MM.1S (cell line): Measurements from ENCODE around the gene RNPEP.

Experiments
- DNase-seq: peaks from one replicate; pipeline ENCODE4 v3.0.0-alpha.2; 2015
- H2AFZ ChIP-seq: fragments of 300-600 bp; sonication (generic); 2 replicates; pipeline ENCODE4 v1.6.0; 2016; ENCODE audit warnings: antibody characterized with exemption, low read length
- H3F3A ChIP-seq: fragments of 300-600 bp; sonication (generic); 2 replicates; pipeline ENCODE4 v1.6.1; 2016; ENCODE audit warnings: mild to moderate bottlenecking, antibody characterized with exemption, low read length, moderate library complexity, mixed read lengths; ENCODE audit not compliant: insufficient read depth
- H3K27ac ChIP-seq: fragments of 300-600 bp; sonication (generic); 2 replicates; pipeline ENCODE4 v1.5.1; 2016; ENCODE audit warnings: mild to moderate bottlenecking, low read length
- H3K27me3 ChIP-seq: fragments of 300-600 bp; sonication (generic); replicated peaks from 2 replicates; pipeline ENCODE4 v1.6.0; 2016; ENCODE audit warnings: low read length; ENCODE audit not compliant: insufficient read depth
- H3K36me3 ChIP-seq: fragments of 300-600 bp; sonication (generic); replicated peaks from 2 replicates; pipeline ENCODE4 v1.6.1; 2016; ENCODE audit warnings: mild to moderate bottlenecking, low read length, mixed read lengths; ENCODE audit not compliant: insufficient read depth
- H3K4me1 ChIP-seq: fragments of 300-600 bp; sonication (generic); 2 replicates; pipeline ENCODE4 v1.6.1; 2016; ENCODE audit warnings: low read length, mixed read lengths
- H3K4me2 ChIP-seq: fragments of 300-600 bp; sonication (generic); 2 replicates; pipeline ENCODE4 v1.6.0; 2016; ENCODE audit warnings: low read depth, low read length
- H3K4me3 ChIP-seq: fragments of 300-600 bp; sonication (generic); 2 replicates; pipeline ENCODE4 v1.5.1; 2016; ENCODE audit warnings: low read length, mixed read lengths
- H3K79me2 ChIP-seq: fragments of 300-600 bp; sonication (generic); 2 replicates; pipeline ENCODE4 v1.6.1; 2016; ENCODE audit warnings: mixed run types, low read length, mixed read lengths
- H3K9ac ChIP-seq: fragments of 300-600 bp; sonication (generic); 2 replicates; pipeline ENCODE4 v1.6.1; 2016; ENCODE audit warnings: low read length, mixed read lengths
- H3K9me2 ChIP-seq: fragments of 300-600 bp; sonication (generic); replicated peaks from 2 replicates; pipeline ENCODE4 v1.6.1; 2016; ENCODE audit warnings: mild to moderate bottlenecking, low read length, mixed read lengths; ENCODE audit not compliant: insufficient read depth
- H3K9me3 ChIP-seq: fragments of 300-600 bp; sonication (generic); replicated peaks from 2 replicates; pipeline ENCODE4 v1.6.1; 2016; ENCODE audit warnings: mild to moderate bottlenecking, low read length, mixed read lengths; ENCODE audit not compliant: insufficient read depth
- H4K20me1 ChIP-seq: fragments of 300-600 bp; sonication (generic); 2 replicates; pipeline ENCODE4 v1.6.1; 2016; ENCODE audit warnings: mild to moderate bottlenecking, low read length, moderate library complexity, mixed read lengths; ENCODE audit not compliant: insufficient read depth
- CTCF ChIP-seq: fragments of 300-600 bp; sonication (generic); IDR thresholded peaks from 2 replicates; pipeline ENCODE4 v1.5.1; 2016; ENCODE audit warnings: antibody characterized with exemption, low read length, mixed read lengths
- EZH2 ChIP-seq: fragments of 300-600 bp; sonication (generic); optimal IDR thresholded peaks from 2 replicates; pipeline ENCODE3; 2017; ENCODE audit warnings: low read depth, mild to moderate bottlenecking, antibody characterized with exemption, low read length, mixed read lengths
- EZH2phosphoT487 ChIP-seq: fragments of 300-600 bp; sonication (generic); IDR thresholded peaks from 2 replicates; pipeline ENCODE4 v1.6.1; 2018; ENCODE audit warnings: antibody characterized with exemption, low read length

RNPEP gene

GRCh38 chr1:202037706-202038296, 55.4 kb downstream of the RNPEP start:
- H3K27ac ChIP-seq = no peak overlapping the region
- no peaks in the 10 kb centered on the region for H3K9me2 ChIP-seq
- TF ChIP-seq EZH2 (no peak), EZH2phosphoT487 (no peak), CTCF (no peak)
- H3K4me1 ChIP-seq = peaks cover 4% of the 10 kb centered on the region
- H4K20me1 ChIP-seq = no peaks in the 10 kb centered on the region
- H3K36me3 ChIP-seq = no peaks in the 10 kb centered on the region
- no peak for DNase-seq
- no peaks in the 10 kb centered on the region for H3K9me3 ChIP-seq
- no peaks in the 10 kb centered on the region for H3K27me3 ChIP-seq
- no peaks in the 10 kb centered on the region for H3F3A ChIP-seq
- H2AFZ ChIP-seq = no peak overlapping the region
- H3K4me3 ChIP-seq = no peak overlapping the region
- H3K9ac ChIP-seq = no peak overlapping the region
- no peak overlapping the region for H3K4me2 ChIP-seq
- no peaks in the 10 kb centered on the region for H3K79me2 ChIP-seq

- H3K4me2 ChIP-seq = no peak overlapping the region
- peak; percentile 50 for DNase-seq
- H3K4me3 ChIP-seq = no peak overlapping the region
- no peak overlapping the region for H2AFZ ChIP-seq
- H3K9me3 ChIP-seq = no peaks in the 10 kb centered on the region
- H3K4me1 ChIP-seq = peaks cover 4% of the 10 kb centered on the region
- no peaks in the 10 kb centered on the region for H3K79me2 ChIP-seq
- H3F3A ChIP-seq = no peaks in the 10 kb centered on the region
- no peaks in the 10 kb centered on the region for H3K36me3 ChIP-seq
- TF ChIP-seq EZH2phosphoT487 (no peak), EZH2 (no peak), CTCF (no peak)
- H3K27me3 ChIP-seq = no peaks in the 10 kb centered on the region
- no peaks in the 10 kb centered on the region for H4K20me1 ChIP-seq
- no peak overlapping the region for H3K27ac ChIP-seq
- H3K9ac ChIP-seq = no peak overlapping the region
- no peaks in the 10 kb centered on the region for H3K9me2 ChIP-seq
Observed at GRCh38 chr1:202038688-202039346, 56.4 kb downstream of the RNPEP start.

GRCh38 chr1:202045705-202046104, 63.3 kb downstream of the RNPEP start:
- no peak for DNase-seq
- H2AFZ ChIP-seq = no peak overlapping the region
- no peak overlapping the region for H3K9ac ChIP-seq
- no peak overlapping the region for H3K27ac ChIP-seq
- H4K20me1 ChIP-seq = no peaks in the 10 kb centered on the region
- no peak overlapping the region for H3K4me3 ChIP-seq
- no peaks in the 10 kb centered on the region for H3K9me3 ChIP-seq
- H3K4me2 ChIP-seq = no peak overlapping the region
- H3K36me3 ChIP-seq = no peaks in the 10 kb centered on the region
- H3K79me2 ChIP-seq = no peaks in the 10 kb centered on the region
- H3K27me3 ChIP-seq = no peaks in the 10 kb centered on the region
- H3K9me2 ChIP-seq = no peaks in the 10 kb centered on the region
- H3K4me1 ChIP-seq = no peaks in the 10 kb centered on the region
- no peak for TF ChIP-seq CTCF
- TF ChIP-seq EZH2phosphoT487 = no peak
- no peak for TF ChIP-seq EZH2
- no peaks in the 10 kb centered on the region for H3F3A ChIP-seq
